ENCODE results near the gene IPO9.

DNA sequence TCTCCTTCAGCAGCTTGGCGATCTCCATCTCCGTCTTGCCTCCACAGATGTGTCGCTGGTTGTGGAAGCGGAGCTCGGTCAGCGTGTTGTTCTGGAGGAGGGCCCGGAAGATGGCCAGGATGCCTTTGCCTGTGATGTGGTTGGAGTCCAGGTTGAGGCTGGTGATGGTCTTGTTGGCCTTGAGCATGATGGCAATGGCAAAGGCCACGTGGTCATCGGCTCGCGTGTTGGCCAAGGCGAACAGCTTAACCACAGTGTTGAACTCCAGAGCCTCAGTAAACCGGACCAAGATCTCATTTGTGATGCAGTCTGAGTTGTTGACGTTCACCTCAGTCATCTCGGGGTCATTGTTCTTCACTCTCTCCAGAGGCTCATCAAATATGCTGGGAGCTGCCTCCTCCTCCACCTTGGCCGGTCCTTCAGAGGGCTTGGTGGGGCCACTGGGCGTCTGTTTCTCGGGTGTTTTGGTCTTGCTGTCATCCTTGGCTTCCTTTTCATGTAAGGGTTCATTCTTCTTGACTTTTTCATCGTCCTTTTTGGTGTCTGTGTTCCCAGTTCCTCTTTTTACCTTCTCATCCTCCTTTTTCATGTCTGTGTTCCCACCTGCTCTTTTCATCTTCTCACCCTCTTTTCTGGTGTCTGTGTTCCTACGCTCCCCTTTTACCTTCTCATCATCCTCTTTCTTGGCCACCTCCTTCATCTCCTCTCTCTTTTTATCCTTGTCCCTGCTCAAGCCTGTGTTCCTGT is 70.9 kb downstream of the IPO9 start:
- TF ChIP-seq, protein P1, sequence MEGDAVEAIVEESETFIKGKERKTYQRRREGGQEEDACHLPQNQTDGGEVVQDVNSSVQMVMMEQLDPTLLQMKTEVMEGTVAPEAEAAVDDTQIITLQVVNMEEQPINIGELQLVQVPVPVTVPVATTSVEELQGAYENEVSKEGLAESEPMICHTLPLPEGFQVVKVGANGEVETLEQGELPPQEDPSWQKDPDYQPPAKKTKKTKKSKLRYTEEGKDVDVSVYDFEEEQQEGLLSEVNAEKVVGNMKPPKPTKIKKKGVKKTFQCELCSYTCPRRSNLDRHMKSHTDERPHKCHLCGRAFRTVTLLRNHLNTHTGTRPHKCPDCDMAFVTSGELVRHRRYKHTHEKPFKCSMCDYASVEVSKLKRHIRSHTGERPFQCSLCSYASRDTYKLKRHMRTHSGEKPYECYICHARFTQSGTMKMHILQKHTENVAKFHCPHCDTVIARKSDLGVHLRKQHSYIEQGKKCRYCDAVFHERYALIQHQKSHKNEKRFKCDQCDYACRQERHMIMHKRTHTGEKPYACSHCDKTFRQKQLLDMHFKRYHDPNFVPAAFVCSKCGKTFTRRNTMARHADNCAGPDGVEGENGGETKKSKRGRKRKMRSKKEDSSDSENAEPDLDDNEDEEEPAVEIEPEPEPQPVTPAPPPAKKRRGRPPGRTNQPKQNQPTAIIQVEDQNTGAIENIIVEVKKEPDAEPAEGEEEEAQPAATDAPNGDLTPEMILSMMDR (optimal IDR thresholded peaks at IDR 0.05 in 1 of 3, IDR thresholded peaks at IDR 0.05 in 1 of 3, conservative IDR thresholded peaks at IDR 0.05 in 1 of 3; ENCODE audit: extremely low read depth in 1 of 3, insufficient read depth in 2 of 3, low read length in 3 of 3) = no peak
- TF ChIP-seq EZH2 (IDR thresholded peaks at IDR 0.05; ENCODE audit: low read length) = no peak
